K562 (cell line): Measurements from ENCODE around the gene ERF. TPM values are rescaled to one million over a fixed set of nuclear protein-coding genes. Genes with fewer than 3 reads are reported as not detected.

Experiments used
- ATAC-seq: fragments of 200-7000 bp; cut with Tn5 transposase; 3 replicates; pipeline ENCODE4 v1.9.1; 2020; ENCODE audit warnings: moderate library complexity
- BruUV-seq: library from RNA; stranded (reverse); fragments of 400-500 nt; replicated peaks from 2 replicates; lab custom pipeline; 2021; lab: Mats Ljungman, UMichigan
- CTCF ChIA-PET: fragments of 300-600 bp; formaldehyde crosslinking; extraction: SDS; loops from one replicate; lab custom pipeline; 2021; ENCODE audit warnings: low intra/inter-chr PET ratio; lab: Yijun Ruan, JAX
- POLR2A ChIA-PET: fragments of 300-600, 350-650 bp; sonication (Branson Sonifier 250); formaldehyde crosslinking; extraction: SDS; loops from one replicate; lab custom pipeline; 2021; ENCODE audit warnings: antibody characterized with exemption, inconsistent platforms; lab: Yijun Ruan, JAX
- DNase-seq, 4 experiments: peaks; one replicate each; pipeline versions ENCODE4 v3.0.0 to v3.0.0-alpha.2; 2011 to 2018; ENCODE audit warnings: low spot score in 3 of 4, mixed read lengths in 3 of 4; ENCODE audit errors: extremely low read depth in 1 of 4
- FAIRE-seq: peaks from 2 replicates; lab custom pipeline; 2011; peaks lifted over from hg19 to GRCh38; lab: Jason Lieb, UNC
- H2AFZ ChIP-seq: 2 replicates; pipeline ENCODE4 v1.6.0; 2011; ENCODE audit warnings: low read depth, low read length, control low read depth, inconsistent platforms
- H3K27ac ChIP-seq: fragments of 200-600 bp; 3 replicates; pipeline ENCODE4 v1.8.0; 2011; ENCODE audit warnings: low read depth, mild to moderate bottlenecking, control low read depth, inconsistent platforms, low read length, moderate library complexity, mixed read lengths; ENCODE audit errors: extremely low read depth
- H3K27me3 ChIP-seq, 2 experiments: fragments of 300-600 bp in 1 of 2; 2 replicates in 1 of 2; 3 replicates in 1 of 2; pipeline versions ENCODE4 v1.6.0 to v1.8.0; 2011; ENCODE audit warnings: inconsistent platforms in 2 of 2, low read length in 2 of 2, mild to moderate bottlenecking in 1 of 2, mixed read lengths in 1 of 2, moderate library complexity in 1 of 2; ENCODE audit not compliant: control insufficient read depth in 2 of 2, insufficient read depth in 2 of 2
- H3K36me3 ChIP-seq: fragments of 300-600 bp; 3 replicates; pipeline ENCODE4 v1.8.0; 2011; ENCODE audit warnings: mild to moderate bottlenecking, low read length, inconsistent platforms; ENCODE audit not compliant: control insufficient read depth, insufficient read depth
- H3K4me1 ChIP-seq, 2 experiments: fragments of 200-600 bp in 1 of 2; replicated peaks in 1 of 2; 2 replicates in 1 of 2; 3 replicates in 1 of 2; pipeline versions ENCODE4 v1.5.1 to v1.8.0; 2011; ENCODE audit warnings: inconsistent platforms in 2 of 2, low read length in 2 of 2, mild to moderate bottlenecking in 1 of 2, mixed read lengths in 1 of 2, moderate library complexity in 1 of 2; ENCODE audit not compliant: control insufficient read depth in 2 of 2, insufficient read depth in 2 of 2
- H3K4me2 ChIP-seq: 2 replicates; pipeline ENCODE4 v1.6.1; 2011; ENCODE audit warnings: low read length, control low read depth, inconsistent platforms, mixed read lengths; ENCODE audit not compliant: insufficient read depth
- H3K4me3 ChIP-seq: fragments of 200-600 bp; sonication (generic), shearing (Covaris generic); 2 replicates; pipeline ENCODE4 v1.5.1; 2016; ENCODE audit warnings: control low read depth, inconsistent platforms
- H3K79me2 ChIP-seq: fragments of 200-600 bp; 3 replicates; pipeline ENCODE4 v1.8.0; 2011; ENCODE audit warnings: low read length, inconsistent platforms; ENCODE audit not compliant: control insufficient read depth, insufficient read depth
- H3K9ac ChIP-seq, 2 experiments: 2 replicates each; pipeline versions ENCODE4 v1.6.0 to v1.6.1; 2011; ENCODE audit warnings: low read depth in 2 of 2, low read length in 2 of 2, control low read depth in 1 of 2, inconsistent platforms in 1 of 2, mild to moderate bottlenecking in 1 of 2, mixed read lengths in 1 of 2; ENCODE audit not compliant: insufficient read depth in 1 of 2
- H3K9me1 ChIP-seq: one replicate; pipeline ENCODE4 v1.6.0; 2011; ENCODE audit warnings: inconsistent platforms, mild to moderate bottlenecking, low read length, moderate library complexity; ENCODE audit not compliant: control insufficient read depth, insufficient read depth
- H3K9me3 ChIP-seq: replicated peaks from 2 replicates; pipeline ENCODE4 v1.5.1; 2011; ENCODE audit warnings: low read depth, low read length, inconsistent platforms; ENCODE audit not compliant: control insufficient read depth, insufficient read depth
- H4K20me1 ChIP-seq: replicated peaks from 2 replicates; pipeline ENCODE4 v1.6.1; 2011; ENCODE audit warnings: low read length, inconsistent platforms, mixed read lengths; ENCODE audit not compliant: control insufficient read depth, insufficient read depth
- FOXA3 ChIP-seq, 2 experiments: fragments of 450-650 bp in 1 of 2; sonication (generic) in 1 of 2; formaldehyde crosslinking; IDR thresholded peaks in 1 of 2; conservative IDR thresholded peaks in 1 of 2; 2 replicates each; pipeline versions ENCODE4 v1.4.0 to v1.8.0; 2020 to 2022; ENCODE audit warnings: mild to moderate bottlenecking in 2 of 2, missing genetic modification reagents in 1 of 2
- JUND ChIP-seq, 2 experiments: IDR thresholded peaks; 2 replicates in 1 of 2; 3 replicates in 1 of 2; pipeline ENCODE4 v1.6.1; 2011; ENCODE audit warnings: borderline replicate concordance in 2 of 2, low read depth in 2 of 2, low read length in 2 of 2, improper control_type of control experiment in 1 of 2, missing biosample characterization in 1 of 2, missing genetic modification characterization in 1 of 2, missing genetic modification reagents in 1 of 2
- LCOR ChIP-seq: sonication (generic); formaldehyde crosslinking; IDR thresholded peaks from 2 replicates; pipeline ENCODE4 v1.8.0; 2022; ENCODE audit warnings: mild to moderate bottlenecking, missing genetic modification reagents
- MEF2A ChIP-seq: IDR thresholded peaks from 2 replicates; pipeline ENCODE4 v1.6.1; 2011; ENCODE audit warnings: low read depth, mild to moderate bottlenecking, low read length, moderate library complexity; ENCODE audit not compliant: control insufficient read depth
- POLR2G ChIP-seq: fragments of 200-400 bp; formaldehyde crosslinking; IDR thresholded peaks from 2 replicates; pipeline ENCODE4 v1.6.1; 2017; ENCODE audit warnings: low read depth, mild to moderate bottlenecking, antibody characterized with exemption, low read length, moderate library complexity
- ZBTB7A ChIP-seq: IDR thresholded peaks from 2 replicates; pipeline ENCODE4 v1.6.1; 2011; ENCODE audit warnings: low read depth, mild to moderate bottlenecking, low read length, moderate library complexity, borderline replicate concordance; ENCODE audit not compliant: control insufficient read depth
- ZNF217 ChIP-seq: sonication (generic); formaldehyde crosslinking; IDR thresholded peaks from 2 replicates; pipeline ENCODE4 v1.8.0; 2022; ENCODE audit warnings: mild to moderate bottlenecking, missing genetic modification reagents
- ZNF408 ChIP-seq: fragments of 250-450 bp; sonication (Bioruptor Pico); IDR thresholded peaks from 2 replicates; pipeline ENCODE4 v1.4.0; 2020; ENCODE audit warnings: low read depth, mild to moderate bottlenecking, moderate library complexity
- WGBS: fragments of 100-300 bp; shearing (Covaris generic); methylation state at CpG from one replicate; pipeline ENCODE4 v1.1.6; 2016; ENCODE audit warnings: low coverage, mixed read lengths; ENCODE audit not compliant: insufficient coverage; ENCODE audit errors: missing lambda C conversion rate; 5-methylcytosine and 5-hydroxymethylcytosine counted together
- in situ Hi-C: fragments of 300-500 bp; cut with MboI; formaldehyde crosslinking; loops from 4 replicates; pipeline ENCODE4 v1.15.0; 2018; ENCODE audit warnings: inconsistent platforms, mixed read lengths
- intact Hi-C: fragments of 100-400 bp; cut with micrococcal nuclease; formaldehyde crosslinking; loops from 2 replicates; pipeline ENCODE4 v1.14.2; 2022
- polyA plus RNA-seq, 8 experiments: library from polyadenylated mRNA; depleted of rRNA in 4 of 8; stranded (reverse) in 5 of 8; unstranded in 3 of 8; fragments of >200 nt; fragmentation: Nextera tagmentation in 2 of 8; fragmentation: Illumina TruSeq in 1 of 8; extraction: Ambion mirVana in 2 of 8; extraction: Trizol in 1 of 8; gene quantifications; 2 replicates each; pipeline versions ENCODE4 v1.2.1 to v1.2.3, GENCODE V29; 2011 to 2014; ENCODE audit warnings: inconsistent platforms in 1 of 8, missing spikeins in 1 of 8
- total RNA-seq, 7 experiments: library from RNA; depleted of rRNA in 6 of 7; stranded (reverse); fragments of >200 nt in 6 of 7; fragmentation: Illumina TruSeq in 2 of 7; extraction: Trizol in 2 of 7; gene quantifications; 2 replicates each; pipeline versions ENCODE4 v1.2.1 to v1.2.3, GENCODE V29; 2011 to 2021; ENCODE audit warnings: low replicate concordance in 1 of 7
- TF ChIP-seq, protein P1 (sequence below): sonication (generic); formaldehyde crosslinking; IDR thresholded peaks from 2 replicates; pipeline ENCODE4 v1.8.1; 2023; ENCODE audit warnings: mild to moderate bottlenecking, missing genetic modification reagents

Gene ERF
- total and polyA plus RNA-seq, 9 of the 15 experiments (the other 6 are each of a cell fraction or from before 2014, with no cell fraction given) = 0.03 to 75.4 (median 27.0) TPM

- TF ChIP-seq, protein P1, sequence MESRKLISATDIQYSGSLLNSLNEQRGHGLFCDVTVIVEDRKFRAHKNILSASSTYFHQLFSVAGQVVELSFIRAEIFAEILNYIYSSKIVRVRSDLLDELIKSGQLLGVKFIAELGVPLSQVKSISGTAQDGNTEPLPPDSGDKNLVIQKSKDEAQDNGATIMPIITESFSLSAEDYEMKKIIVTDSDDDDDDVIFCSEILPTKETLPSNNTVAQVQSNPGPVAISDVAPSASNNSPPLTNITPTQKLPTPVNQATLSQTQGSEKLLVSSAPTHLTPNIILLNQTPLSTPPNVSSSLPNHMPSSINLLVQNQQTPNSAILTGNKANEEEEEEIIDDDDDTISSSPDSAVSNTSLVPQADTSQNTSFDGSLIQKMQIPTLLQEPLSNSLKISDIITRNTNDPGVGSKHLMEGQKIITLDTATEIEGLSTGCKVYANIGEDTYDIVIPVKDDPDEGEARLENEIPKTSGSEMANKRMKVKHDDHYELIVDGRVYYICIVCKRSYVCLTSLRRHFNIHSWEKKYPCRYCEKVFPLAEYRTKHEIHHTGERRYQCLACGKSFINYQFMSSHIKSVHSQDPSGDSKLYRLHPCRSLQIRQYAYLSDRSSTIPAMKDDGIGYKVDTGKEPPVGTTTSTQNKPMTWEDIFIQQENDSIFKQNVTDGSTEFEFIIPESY (CRISPR knock-in tag) = peak; percentile 63; the same call in 1 of the 2 replicates
- TF ChIP-seq ZNF408 (CRISPR knock-in tag) (no peak), ZNF217 (CRISPR knock-in tag) (no peak), JUND (IDR thresholded peaks at IDR 0.05; ENCODE audit: borderline replicate concordance, low read depth, low read length) (no peak), JUND (tag; IDR thresholded peaks at IDR 0.05; ENCODE audit: borderline replicate concordance, low read depth, low read length) (no peak)
- TF ChIP-seq, all 486 proteins: peak for 2
Observed at GRCh38 chr19:42294471-42295137, 39.7 kb upstream of the ERF start (continued).

GRCh38 chr19:42293948-42294347 lies 39.0 kb upstream of the ERF start:
- H3K4me1 ChIP-seq = peaks cover 0 to 64% of the 10 kb centered on the region in 2 experiments; a peak in 3 of 5 replicates
- FAIRE-seq (no peak), ATAC-seq (no peak), DNase-seq (no peak)
- BruUV-seq = no TSS peak
- no peaks in the 10 kb centered on the region for H3K9me1 ChIP-seq
- intact Hi-C loops (no loop called here), in situ Hi-C loops (no loop called here)
- no peak overlapping the region for H2AFZ ChIP-seq
- no peak overlapping the region for H3K27ac ChIP-seq
- H3K4me2 ChIP-seq = no peak overlapping the region
- peaks cover 85% of the 10 kb centered on the region; the same call in 2 of the 3 replicates for H3K36me3 ChIP-seq
- peak overlapping the region in 1 of 2 experiments; percentile 36; a peak in 1 of 4 replicates for H3K9ac ChIP-seq
- 91% methylated on average over 15 of the region's 15 CpGs for WGBS
- no peak for TF ChIP-seq FOXA3 (CRISPR knock-in tag; conservative IDR thresholded peaks at IDR 0.05 in 1 of 2, IDR thresholded peaks at IDR 0.05 in 1 of 2)
- TF ChIP-seq MEF2A = no peak
- peak; percentile 44 for TF ChIP-seq POLR2G
- 0 out of 2 replicates have a peak, but pooled peaks have one; percentile 15 for TF ChIP-seq ZBTB7A
- TF ChIP-seq LCOR = no peak
- ChIA-PET POLR2A (interaction anchor here (0.7 to 1.4 kb wide), 4 partner anchors 8 to 150 kb away, joined by 3 to 5 read pairs (median 4); partner anchors contain the start of genes PAFAH1B3 and PRR19), CTCF (no interaction called here)
- H3K4me3 ChIP-seq = no peak overlapping the region
- H3K9me3 ChIP-seq = no peaks in the 10 kb centered on the region
- no peaks in the 10 kb centered on the region for H3K27me3 ChIP-seq
- H3K79me2 ChIP-seq = no peaks in the 10 kb centered on the region
- H4K20me1 ChIP-seq = peaks cover 7% of the 10 kb centered on the region; the same call in 1 of the 2 replicates
